ENCODE data around the gene PPP2R3B.
A peak's percentile ranks its signal among the peaks of the same experiment; 100 is the strongest.

Gene PPP2R3B

DNA sequence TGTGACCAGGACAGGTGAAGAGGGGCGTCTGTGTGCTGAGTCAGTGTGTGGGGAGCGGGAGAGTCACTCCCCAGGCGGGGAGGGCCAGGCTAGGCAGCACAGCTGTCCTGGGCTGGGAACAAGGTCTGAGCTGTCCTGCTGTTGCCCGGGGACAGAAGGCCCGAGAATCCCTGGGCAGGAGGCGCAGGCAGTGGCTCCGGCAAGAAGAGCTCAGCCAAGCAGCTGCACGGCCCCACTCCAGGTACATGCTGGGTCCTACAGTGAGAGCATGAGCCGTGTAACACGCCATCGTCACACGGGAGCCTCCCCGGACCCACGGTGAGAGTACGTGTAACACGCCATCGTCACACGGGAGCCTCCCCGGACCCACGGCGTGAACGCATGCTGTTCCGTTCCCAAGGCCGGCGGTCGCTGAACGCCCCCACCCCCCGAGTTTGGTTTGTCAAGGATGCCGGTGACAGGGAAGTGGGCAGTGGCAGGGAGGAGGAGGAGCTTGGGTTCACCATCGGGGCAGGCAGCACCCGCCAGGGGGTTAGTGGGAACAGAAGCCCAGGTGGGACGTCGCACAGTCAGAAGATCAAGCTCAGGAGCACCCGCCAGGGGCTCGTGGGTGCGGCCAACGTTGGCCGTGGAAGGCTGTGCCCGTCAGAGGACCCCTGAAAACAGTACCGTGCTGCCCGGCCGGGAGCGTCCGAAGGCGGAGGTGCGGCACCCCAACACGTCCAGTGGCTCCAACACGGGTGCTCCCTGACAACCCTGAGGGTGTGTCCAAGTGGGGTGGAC is 15.6 kb downstream of the PPP2R3B start:
- no peak for DNase-seq (ENCODE audit: low read depth in 3 of 3)

DNA sequence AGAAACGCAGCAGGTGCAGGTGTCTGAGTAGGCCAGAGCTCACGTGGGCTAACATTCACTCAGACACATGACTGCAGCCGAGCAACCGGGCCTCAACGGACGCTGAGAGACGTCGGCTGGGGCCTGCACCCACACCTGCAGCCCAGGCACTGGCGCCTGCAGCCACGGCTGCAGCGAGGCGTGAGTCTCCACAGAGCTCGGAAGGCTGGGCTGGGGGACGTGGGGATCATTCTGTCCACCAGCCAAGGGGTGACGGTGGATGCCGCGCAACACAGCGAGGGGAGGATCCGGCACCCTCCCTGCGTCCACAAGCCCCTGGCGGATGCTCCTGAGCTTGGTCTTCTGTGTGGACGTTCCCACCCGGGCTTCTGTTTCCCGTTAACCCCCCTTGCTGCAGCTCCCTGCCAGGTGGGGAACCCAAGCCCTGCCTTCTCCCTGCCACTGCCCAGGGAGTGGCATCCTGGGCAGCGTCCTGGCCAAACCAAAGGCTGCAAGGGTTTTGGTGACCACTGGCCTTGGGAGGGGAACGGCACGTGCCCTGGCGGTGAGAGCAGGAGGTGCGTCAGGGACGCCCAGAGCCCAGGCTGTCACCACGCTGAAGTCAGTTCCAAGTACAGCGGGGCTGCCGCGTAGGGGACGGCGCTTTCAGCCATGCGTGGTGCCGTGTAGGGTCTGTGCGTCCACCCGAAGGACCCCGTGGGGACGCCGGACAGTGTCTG is 16.3 kb downstream of the PPP2R3B start:
- DNase-seq (ENCODE audit: low read depth in 3 of 3): no peak

DNA sequence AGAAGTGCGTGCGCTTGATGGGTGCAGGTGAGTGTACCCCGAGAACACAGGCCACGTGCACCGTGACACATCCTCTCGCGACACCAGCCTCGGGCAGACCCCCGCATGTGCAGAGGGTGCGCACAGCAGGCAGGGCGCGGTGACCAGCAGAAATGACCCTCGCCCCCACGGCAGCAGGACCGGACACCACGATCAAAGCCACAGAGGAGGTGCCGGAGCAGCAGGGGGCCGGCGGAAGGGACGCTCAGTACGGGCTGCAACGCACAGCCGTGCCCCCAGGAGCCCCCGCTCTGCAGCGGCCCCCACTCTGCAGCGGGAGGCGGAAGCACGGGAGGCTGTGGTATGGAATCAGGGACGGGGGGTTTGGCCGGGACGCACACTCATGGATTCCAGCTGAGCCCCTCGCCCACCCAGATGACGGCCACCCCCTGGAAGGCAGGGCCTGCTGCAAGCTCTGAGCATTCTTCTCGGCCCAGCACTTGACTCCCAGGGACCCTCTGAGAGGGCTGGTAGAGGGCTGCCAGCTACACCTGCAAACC is 17.1 kb downstream of the PPP2R3B start:
- DNase-seq (ENCODE audit: low read depth in 3 of 3): no peak

DNA sequence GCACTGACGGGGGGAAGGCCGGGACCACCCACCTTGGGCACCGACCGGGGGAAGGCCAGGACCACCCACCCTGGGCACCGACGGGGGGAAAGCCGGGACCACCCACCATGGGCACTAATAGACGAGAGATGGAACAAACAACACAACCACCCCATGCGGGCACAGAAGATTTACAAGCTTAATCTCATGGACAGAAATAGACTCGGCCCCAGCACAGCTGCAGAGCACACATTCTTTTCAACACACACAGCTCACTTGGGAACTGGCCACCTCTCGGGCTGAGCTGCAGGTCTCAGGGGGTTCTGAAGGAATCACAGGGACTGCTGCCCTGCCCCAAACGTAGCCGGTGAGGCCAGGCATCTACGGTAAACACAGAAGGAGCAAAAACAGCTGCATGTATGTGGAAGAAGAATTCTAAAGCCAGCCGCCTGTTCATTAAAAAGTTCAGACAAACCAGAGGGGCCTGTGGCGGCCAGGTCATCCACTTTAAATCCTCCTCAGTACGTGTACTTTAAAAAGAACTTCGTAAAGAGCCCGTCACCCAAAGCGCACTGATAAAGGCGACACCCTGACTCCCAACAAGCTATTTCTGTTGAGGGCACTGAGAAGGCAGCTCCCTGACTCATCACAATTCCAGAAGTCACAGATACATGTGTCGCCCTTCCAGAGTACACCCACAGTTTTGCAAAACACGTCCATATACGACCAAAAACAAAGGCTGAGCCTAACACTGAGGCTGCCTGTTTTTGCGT is 17.7 kb downstream of the PPP2R3B start:
- DNase-seq (ENCODE audit: low read depth in 3 of 3): no peak

DNA sequence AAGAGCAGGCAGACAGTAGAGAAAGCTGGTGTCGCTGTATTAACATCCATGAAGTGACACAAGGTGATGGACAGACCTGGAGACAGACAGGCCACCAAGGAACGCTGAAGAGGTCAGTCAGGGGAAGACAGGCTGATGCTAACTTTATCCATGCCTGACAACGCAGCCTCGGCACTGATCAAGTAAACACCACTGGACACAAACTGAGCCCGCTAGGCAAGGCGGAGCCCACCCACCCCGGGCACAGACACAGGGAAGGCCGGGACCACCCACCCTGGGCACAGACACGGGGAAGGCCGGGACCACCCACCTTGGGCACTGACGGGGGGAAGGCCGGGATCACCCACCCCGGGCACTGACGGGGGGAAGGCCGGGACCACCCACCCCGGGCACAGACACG is 18.8 kb downstream of the PPP2R3B start:
- DNase-seq (ENCODE audit: low read depth in 3 of 3): no peak

DNA sequence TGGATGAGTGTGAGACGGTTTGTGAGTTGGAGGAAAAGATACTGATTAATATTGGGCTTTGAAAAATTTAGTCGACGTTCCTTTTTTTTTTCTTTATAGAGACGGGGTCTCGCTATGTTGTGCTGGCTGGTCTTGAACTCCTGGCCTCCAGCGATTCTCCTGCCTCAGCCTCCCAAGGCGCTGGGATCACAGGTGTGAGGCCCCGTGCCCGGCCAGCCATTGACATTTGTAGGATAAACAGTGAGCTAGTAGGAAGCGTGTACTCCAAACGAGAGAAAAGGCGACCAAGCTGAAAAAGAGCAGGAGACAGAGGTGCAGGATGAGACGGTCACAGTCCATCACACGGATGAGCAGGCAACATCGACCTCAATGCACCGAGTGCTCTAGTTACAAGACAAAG is 19.4 kb downstream of the PPP2R3B start:
- DNase-seq (ENCODE audit: low read depth in 3 of 3): no peak

DNA sequence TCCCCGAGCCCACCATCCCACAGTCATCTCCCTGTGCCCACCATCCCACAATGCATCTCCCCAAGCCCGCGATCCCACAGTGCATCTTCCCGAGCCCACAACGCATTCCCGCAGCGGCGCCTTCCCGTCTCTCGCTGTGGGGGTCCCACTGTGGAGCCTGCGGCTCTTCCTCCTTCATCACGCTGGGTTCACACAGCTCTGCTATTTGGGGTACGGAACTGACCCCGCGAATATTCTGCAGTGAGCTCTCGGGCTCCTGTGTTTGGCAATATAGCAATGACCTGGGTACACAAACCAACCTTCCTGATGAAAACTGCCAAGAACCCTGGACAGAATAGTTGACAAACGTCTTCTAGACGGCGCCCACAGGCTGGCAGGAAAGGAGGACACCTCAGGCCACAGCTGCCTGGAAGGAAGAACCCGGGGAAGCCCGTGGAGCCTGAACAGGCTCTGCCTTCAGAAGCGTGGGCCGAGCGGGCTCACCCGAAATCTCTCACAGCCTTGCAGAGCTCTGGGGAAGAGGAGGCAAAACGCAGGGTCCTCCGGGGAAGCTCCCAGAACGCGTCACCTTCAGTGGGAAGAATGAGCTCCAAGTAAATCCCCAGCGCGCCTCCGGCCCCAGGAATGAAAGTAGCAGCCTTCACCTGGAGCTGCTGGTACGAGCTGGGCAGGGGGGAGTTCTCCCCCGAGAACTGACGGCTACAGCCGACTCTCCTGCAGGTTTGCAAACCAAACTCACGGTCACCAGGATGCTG is 22.9 kb downstream of the PPP2R3B start:
- DNase-seq (ENCODE audit: low read depth in 3 of 3): no peak

DNA sequence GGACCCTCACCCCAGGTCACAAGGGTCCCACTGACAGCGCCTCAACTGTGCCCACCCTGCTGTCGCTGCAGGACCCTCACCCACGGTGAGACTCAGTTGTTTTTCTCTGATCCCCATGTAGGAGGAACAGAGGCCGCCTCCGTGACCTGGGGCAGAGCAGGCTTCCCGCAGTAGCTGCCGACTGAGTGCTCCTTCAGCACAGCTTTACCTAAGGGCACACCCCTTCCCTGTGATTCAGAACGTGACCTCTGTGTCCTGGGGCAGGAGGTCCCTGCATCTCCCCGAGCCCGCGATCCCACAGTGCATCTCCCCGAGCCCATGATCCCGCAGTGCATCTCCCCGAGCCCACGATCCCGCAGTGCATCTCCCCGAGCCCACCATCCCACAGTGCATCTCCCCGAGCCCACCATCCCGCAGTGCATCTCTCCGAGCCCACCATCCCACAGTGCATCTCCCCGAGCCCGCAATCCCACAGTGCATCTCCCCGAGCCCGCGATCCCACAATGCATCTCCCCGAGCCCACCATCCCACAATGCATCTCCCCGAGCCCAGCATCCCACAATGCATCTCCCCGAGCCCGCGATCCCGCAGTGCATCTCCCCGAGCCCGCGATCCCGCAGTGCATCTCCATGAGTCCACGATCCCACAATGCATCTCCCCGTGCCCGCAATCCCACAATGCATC is 23.6 kb downstream of the PPP2R3B start:
- DNase-seq (ENCODE audit: low read depth in 3 of 3): no peak

DNA sequence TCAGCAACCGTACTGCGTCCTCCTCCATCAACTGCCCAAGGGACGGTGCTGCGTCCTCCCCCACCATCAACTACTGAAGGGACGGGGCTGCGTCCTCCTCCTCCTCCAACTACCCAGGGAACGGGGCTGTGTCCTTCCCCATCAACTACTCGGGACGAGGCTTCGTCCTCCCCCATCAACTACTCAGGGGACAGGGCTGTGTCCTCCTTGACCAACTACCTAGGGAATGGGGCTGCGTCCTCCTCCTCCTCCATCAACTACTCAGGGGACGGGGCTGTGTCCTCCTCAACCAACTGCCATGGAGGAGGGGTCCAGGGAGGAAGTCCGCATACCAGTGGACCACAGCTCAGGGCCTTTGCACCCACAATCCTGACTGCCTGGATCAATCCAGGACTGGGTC is 24.4 kb downstream of the PPP2R3B start:
- DNase-seq (ENCODE audit: low read depth in 3 of 3): no peak

DNA sequence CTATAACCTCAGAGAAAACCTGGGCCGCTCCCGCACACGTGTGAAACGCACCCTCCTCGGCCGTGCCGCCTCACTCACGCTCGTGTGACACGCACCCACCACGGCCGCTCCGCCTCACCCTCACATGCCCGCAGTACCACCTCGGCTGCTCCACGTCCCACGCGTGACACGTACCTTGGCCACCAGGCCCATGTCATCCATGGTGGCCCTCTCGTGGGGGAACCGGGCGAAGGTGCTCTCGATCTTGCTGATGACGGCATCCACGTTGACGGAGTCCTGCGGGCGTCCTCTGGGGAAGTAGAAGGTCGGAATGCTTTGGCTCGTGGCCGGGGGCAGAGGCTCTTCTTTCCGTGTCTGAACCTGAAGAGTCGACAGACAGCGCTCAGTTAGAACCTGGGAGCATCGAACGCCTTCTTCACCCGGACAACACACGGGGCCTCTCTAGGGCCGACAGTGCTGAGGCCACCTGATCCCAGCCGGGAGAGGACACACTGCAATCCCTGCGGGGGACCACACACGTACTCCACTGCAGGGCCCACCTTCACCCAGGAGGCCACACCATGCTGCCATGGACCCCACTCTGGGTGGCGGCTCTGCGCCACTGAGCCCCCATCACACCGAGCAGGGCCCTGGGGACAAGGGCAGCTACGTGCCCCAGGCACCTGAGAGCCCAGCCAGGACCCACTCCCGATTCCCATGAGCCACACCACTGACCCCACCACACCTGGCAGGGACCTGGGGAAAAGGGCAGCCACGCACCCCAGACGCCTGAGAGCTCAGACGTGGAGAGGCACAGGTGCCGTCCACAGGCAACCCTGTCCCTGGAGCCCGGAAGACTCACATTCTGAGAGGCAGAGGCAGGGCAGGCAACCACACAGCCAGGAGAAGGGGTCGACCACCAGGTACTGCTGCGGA is 25.2 kb downstream of the PPP2R3B start:
- DNase-seq (ENCODE audit: low read depth in 3 of 3): no peak

DNA sequence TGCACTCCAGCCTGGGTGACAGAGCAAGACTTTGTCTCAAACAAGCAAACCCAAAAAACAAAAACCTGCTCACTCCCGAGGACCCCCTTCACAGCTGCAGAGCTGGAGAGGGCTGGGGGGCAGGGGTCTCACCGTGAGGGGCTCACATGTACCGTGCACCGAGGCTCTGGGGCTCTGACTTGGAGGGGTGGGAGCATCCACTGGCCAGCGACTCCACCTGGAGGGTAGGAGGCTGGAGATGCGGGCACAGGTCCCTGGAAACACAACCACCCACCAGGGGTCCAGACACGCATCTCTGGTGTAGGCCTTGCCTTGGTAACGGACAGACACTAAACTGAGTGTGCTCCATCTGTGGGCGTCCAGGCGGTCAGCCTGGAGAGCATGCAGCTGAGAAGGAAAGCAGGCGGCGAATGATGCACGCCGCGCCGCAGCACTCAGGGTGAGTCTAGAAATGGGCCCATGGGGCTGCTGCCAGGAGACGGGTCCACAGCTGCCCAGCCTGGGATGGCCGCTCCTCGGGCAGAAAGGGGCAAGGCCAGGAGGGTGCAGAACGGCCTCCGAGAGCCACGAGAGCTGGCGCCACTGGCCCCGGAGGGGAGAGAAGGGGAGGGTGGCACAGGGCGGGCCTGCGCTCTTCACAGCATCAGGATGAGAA is 26.1 kb downstream of the PPP2R3B start:
- no peak for DNase-seq (ENCODE audit: low read depth in 3 of 3)

DNA sequence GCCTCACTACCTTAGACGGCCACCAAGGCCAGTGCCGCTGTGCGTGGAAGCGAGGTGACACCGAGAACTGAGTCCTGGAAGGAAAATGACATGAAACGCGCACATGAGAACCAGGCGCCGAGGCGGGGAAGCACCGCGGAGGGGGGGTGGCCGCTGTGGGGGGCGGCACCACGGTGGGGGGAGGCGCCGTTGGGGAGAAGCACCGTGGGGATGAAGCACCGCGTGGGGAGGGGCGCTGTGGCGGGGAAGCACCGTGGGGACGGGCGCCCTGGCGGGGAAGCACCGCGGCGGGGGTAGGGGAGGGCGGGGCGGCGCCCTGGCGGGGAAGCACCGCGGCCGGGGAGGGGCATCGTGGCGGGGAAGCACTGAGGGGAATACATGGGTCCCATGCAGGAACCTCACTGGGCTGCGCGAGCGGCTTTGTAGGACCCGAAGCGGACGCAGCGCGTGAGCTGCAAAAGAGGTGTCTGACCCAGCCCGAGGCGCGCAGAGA is 28.0 kb downstream of the PPP2R3B start:
- no peak for DNase-seq (ENCODE audit: low read depth in 3 of 3)

DNA sequence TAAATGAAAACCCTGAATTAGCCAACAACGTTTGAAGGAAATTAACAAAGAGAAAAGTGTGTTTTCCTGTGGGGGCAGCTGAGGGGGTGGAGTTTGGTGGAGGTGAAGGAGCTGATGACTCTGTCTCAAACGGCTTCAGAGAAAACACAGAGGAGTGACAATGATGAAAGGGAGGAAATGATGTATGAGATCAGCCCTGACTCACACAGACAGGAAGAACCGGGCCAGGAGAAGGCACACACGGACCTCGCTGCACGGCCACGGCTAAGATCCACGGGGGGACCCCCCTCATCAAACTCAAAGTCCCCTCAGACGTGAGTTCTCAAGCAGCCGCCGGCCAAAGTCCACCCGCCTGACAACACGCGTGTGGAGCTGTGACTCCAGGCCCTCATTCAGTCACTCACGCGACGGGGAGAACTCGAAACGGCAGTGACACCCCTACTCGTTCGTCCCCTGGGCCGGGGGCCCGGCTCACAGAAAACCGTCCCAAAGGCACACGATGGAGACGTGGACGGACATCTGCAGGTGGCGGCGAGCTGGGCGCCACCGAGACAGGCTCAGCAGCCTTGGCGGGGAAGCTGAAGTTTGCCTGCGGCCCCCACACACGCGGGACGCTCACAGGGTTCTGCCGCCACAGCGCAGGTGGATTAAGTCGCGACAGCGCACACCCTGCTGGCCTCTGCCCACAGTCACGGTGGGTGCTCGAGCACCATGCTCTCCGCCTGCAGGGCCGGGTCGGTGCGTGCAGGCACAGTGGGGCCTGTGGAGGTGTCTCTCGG is 28.8 kb downstream of the PPP2R3B start:
- DNase-seq (ENCODE audit: low read depth in 3 of 3): peak in 1 of 3 experiments; percentile 30

DNA sequence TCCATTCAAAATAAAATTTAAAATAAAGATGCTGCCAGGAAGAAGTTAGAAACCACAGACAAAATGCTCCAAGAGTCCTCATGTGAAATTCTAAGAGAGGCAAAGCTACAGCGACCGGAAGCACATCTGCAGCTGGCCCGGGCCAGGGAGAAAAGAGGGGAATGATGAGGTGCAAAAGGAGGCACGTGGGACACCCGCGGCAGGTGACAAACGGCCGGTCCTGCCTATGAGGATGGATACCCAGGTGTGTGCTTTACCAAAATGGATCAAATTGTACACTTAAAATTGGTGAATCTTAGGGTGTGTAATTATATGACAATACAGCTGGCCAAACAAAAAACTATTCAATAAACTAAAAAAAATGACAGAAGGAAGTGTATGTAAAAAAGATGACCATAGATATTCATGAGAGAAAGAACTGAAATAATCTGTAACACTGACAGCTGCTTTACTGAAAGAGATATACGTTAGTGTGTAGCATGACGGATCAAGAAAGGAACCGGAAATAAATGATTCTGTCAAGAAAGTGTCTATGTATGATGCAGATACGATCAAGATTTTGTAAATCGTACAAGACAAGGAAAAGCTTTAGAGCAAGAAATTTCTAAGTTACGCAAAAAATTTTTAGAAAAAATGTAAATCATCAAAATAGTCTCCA is 29.5 kb downstream of the PPP2R3B start:
- no peak for DNase-seq (ENCODE audit: low read depth in 3 of 3)

DNA sequence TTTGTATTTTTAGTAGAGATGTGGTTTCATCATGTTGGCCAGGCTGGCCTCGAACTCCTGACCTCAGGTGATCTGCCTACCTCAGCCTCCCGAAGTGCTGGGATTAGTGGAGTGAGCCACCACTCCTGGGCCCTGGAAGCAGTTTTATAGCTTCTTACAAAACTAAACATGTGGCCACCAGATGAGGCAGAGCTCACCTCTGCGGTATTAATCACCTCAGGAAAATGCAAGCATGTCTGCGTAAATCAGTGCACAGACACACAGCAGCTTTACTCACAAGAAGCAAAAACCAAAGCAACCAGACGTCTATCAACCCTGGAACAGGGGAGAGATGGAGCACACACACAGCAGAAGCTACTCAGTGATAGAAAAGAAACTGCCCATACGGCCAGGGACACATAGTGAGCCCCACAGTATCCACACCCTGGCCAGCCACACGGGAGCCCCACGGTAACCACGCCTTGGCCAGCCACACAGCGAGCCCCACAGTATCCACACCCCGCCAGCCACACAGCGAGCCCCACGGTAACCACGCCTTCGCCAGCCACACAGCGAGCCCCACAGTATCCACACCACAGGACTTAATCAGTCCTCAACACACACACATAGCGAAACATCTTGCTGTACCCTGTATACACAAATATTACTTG is 30.2 kb downstream of the PPP2R3B start:
- DNase-seq (ENCODE audit: low read depth in 3 of 3): no peak

DNA sequence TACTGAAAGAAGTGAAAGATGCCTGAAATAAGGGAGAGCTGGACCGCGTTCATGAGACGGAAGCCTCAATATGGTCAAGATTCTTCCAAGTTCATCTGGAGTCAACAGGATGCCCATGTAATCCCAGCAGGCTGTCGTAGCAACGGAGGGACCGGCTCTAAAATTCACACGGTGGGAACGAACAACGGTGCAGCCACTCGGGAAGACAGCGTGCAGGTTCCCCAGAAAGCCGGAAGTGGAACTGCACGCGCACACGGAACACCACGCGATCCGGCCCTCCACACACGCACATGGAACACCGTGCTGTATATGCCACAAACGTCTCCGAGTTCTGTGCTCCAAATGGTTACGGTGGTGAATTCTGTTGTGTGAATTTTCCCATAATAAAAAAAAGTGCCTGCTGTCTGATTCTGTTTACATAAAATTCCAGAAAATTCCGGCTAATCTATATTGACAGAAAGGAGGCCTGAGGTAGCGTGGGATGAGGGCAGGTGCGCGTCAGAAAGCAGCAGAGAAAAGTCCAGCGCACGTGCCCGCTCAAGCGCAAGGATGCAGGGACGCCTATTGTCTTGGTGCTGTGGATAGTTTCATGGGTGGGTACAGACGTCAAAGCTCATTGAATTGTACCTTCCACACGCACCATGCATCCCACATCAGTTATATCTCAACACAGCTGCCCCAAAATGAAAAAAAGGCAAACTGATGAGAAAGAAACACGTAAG is 31.2 kb downstream of the PPP2R3B start:
- DNase-seq (ENCODE audit: low read depth in 3 of 3): no peak
